SK-N-SH treated with all-trans-retinoic acid at 6 μM for 48 hours (cell line): Measurements from ENCODE around the gene NIPSNAP3A.

Source experiments
- ATAC-seq: fragments of 200-7000 bp; cut with Tn5 transposase; 3 replicates; pipeline ENCODE4 v1.9.1; 2020; ENCODE audit warnings: mild to moderate bottlenecking, moderate library complexity
- ARNTL ChIP-seq: fragments of 450-650 bp; formaldehyde crosslinking; IDR thresholded peaks from 2 replicates; pipeline ENCODE4 v1.5.0; 2020; ENCODE audit warnings: low read depth, mild to moderate bottlenecking, moderate library complexity, borderline replicate concordance
- BACH2 ChIP-seq: fragments of 250-450 bp; sonication (Bioruptor Pico); IDR thresholded peaks from 2 replicates; pipeline ENCODE4 v1.9.0; 2021; ENCODE audit warnings: mild to moderate bottlenecking, borderline replicate concordance
- CSDC2 ChIP-seq: fragments of 250-450 bp; sonication (Bioruptor Pico); IDR thresholded peaks from 2 replicates; pipeline ENCODE4 v1.5.0; 2020; ENCODE audit warnings: mild to moderate bottlenecking, moderate library complexity
- ESRRG ChIP-seq: fragments of 250-450 bp; sonication (Bioruptor Pico); IDR thresholded peaks from 2 replicates; pipeline ENCODE4 v1.6.1; 2021; ENCODE audit warnings: mild to moderate bottlenecking
- GLIS3 ChIP-seq: fragments of 250-450 bp; sonication (Bioruptor Pico); IDR thresholded peaks from 2 replicates; pipeline ENCODE4 v1.5.0; 2020; ENCODE audit warnings: mild to moderate bottlenecking, moderate library complexity
- ISL1 ChIP-seq: fragments of 250-450 bp; sonication (Bioruptor Pico); IDR thresholded peaks from 2 replicates; pipeline ENCODE4 v2.1.2; 2022; ENCODE audit warnings: mild to moderate bottlenecking, moderate library complexity
- OSR1 ChIP-seq: fragments of 250-450 bp; sonication (Bioruptor Pico); IDR thresholded peaks from 2 replicates; pipeline ENCODE4 v1.8.0; 2022; ENCODE audit warnings: moderate library complexity, mild to moderate bottlenecking, inconsistent platforms
- PPARA ChIP-seq: fragments of 250-450 bp; sonication (Bioruptor Pico); IDR thresholded peaks from 2 replicates; pipeline ENCODE4 v1.5.0; 2020; ENCODE audit warnings: mild to moderate bottlenecking, borderline replicate concordance
- RARB ChIP-seq: fragments of 250-450 bp; sonication (Bioruptor Pico); IDR thresholded peaks from 2 replicates; pipeline ENCODE4 v1.8.0; 2021; ENCODE audit warnings: mild to moderate bottlenecking, moderate library complexity
- SNAI2 ChIP-seq: fragments of 250-450 bp; sonication (Bioruptor Pico); IDR thresholded peaks from 2 replicates; pipeline ENCODE4 v1.5.0; 2020; ENCODE audit warnings: mild to moderate bottlenecking, moderate library complexity
- TCF4 ChIP-seq: fragments of 250-450 bp; sonication (Bioruptor Pico); IDR thresholded peaks from 2 replicates; pipeline ENCODE4 v1.8.0; 2021; ENCODE audit warnings: mild to moderate bottlenecking, moderate library complexity, borderline replicate concordance
- TOX ChIP-seq: fragments of 250-450 bp; sonication (Bioruptor Pico); IDR thresholded peaks from 2 replicates; pipeline ENCODE4 v1.8.0; 2021; ENCODE audit warnings: mild to moderate bottlenecking, moderate library complexity, borderline replicate concordance
- ZC3H10 ChIP-seq: fragments of 250-450 bp; sonication (Bioruptor Pico); IDR thresholded peaks from 2 replicates; pipeline ENCODE4 v1.5.1; 2021; ENCODE audit warnings: mild to moderate bottlenecking, moderate library complexity
- ZFP3 ChIP-seq: fragments of 250-450 bp; sonication (Bioruptor Pico); IDR thresholded peaks from 2 replicates; pipeline ENCODE4 v1.5.0; 2020; ENCODE audit warnings: mild to moderate bottlenecking, moderate library complexity
- ZFP30 ChIP-seq: fragments of 450-650 bp; formaldehyde crosslinking; IDR thresholded peaks from 2 replicates; pipeline ENCODE4 v1.5.0; 2022; ENCODE audit warnings: mild to moderate bottlenecking, moderate library complexity
- ZNF565 ChIP-seq: fragments of 450-650 bp; formaldehyde crosslinking; conservative IDR thresholded peaks from 2 replicates; pipeline ENCODE4 v1.5.0; 2020; ENCODE audit warnings: low read depth, mild to moderate bottlenecking, moderate library complexity
- ZNF70 ChIP-seq: fragments of 450-650 bp; formaldehyde crosslinking; IDR thresholded peaks from 2 replicates; pipeline ENCODE4 v1.5.0; 2020; ENCODE audit warnings: mild to moderate bottlenecking, moderate library complexity
- ZNF8 ChIP-seq: fragments of 450-650 bp; formaldehyde crosslinking; IDR thresholded peaks from 2 replicates; pipeline ENCODE4 v1.5.0; 2020; ENCODE audit warnings: mild to moderate bottlenecking, moderate library complexity
- TF ChIP-seq, protein P1 (sequence below): fragments of 250-450 bp; sonication (Bioruptor Pico); IDR thresholded peaks from 2 replicates; pipeline ENCODE4 v1.5.1; 2021; ENCODE audit warnings: mild to moderate bottlenecking, moderate library complexity
- TF ChIP-seq, protein P2 (sequence below): fragments of 250-450 bp; sonication (Bioruptor Pico); IDR thresholded peaks from 2 replicates; pipeline ENCODE4 v1.5.0; 2020; ENCODE audit warnings: mild to moderate bottlenecking, moderate library complexity
- TF ChIP-seq, protein P3 (sequence below): fragments of 250-450 bp; sonication (Bioruptor Pico); IDR thresholded peaks from 2 replicates; pipeline ENCODE4 v1.5.1; 2020; ENCODE audit warnings: low read depth, mild to moderate bottlenecking, moderate library complexity
- TF ChIP-seq, protein P4 (sequence below): fragments of 250-450 bp; sonication (Bioruptor Pico); IDR thresholded peaks from 2 replicates; pipeline ENCODE4 v1.8.0; 2021; ENCODE audit warnings: low read depth, mild to moderate bottlenecking, moderate library complexity, borderline replicate concordance
- TF ChIP-seq, protein P5 (sequence below): fragments of 250-450 bp; sonication (Bioruptor Pico); IDR thresholded peaks from 2 replicates; pipeline ENCODE4 v1.8.0; 2020; ENCODE audit warnings: mild to moderate bottlenecking, moderate library complexity, borderline replicate concordance

The NIPSNAP3A gene

DNA sequence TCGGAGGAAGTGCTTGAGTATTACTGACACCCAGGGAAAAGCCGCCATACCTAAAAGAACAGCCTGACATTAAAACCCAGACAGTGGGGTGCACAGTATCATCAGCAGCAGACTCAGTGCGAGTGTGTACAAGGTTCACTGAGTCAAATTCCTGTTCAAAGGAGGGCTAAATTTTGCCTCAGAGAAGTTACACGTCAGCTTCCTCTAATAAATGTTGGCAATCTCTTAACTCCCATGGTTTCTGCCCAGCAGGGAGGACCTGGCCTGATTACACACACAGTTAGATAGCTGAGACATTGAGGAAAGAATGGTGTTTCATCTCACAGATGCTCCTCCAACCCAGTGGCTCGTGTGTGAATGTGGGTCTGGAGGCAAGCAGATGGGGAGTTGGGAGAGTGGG is 54.6 kb downstream of the NIPSNAP3A start:
- TF ChIP-seq TCF4 (CRISPR knock-in tag) (no peak), ZNF8 (CRISPR knock-in tag) (no peak), CSDC2 (CRISPR knock-in tag) (no peak), ARNTL (no peak), ZNF565 (CRISPR knock-in tag) (no peak), PPARA (no peak), ISL1 (CRISPR knock-in tag) (no peak), ZNF70 (CRISPR knock-in tag) (no peak), ZFP30 (CRISPR knock-in tag) (no peak), BACH2 (CRISPR knock-in tag) (no peak), OSR1 (CRISPR knock-in tag) (no peak), SNAI2 (CRISPR knock-in tag) (no peak), ZC3H10 (CRISPR knock-in tag) (no peak)
- TF ChIP-seq, protein P1, sequence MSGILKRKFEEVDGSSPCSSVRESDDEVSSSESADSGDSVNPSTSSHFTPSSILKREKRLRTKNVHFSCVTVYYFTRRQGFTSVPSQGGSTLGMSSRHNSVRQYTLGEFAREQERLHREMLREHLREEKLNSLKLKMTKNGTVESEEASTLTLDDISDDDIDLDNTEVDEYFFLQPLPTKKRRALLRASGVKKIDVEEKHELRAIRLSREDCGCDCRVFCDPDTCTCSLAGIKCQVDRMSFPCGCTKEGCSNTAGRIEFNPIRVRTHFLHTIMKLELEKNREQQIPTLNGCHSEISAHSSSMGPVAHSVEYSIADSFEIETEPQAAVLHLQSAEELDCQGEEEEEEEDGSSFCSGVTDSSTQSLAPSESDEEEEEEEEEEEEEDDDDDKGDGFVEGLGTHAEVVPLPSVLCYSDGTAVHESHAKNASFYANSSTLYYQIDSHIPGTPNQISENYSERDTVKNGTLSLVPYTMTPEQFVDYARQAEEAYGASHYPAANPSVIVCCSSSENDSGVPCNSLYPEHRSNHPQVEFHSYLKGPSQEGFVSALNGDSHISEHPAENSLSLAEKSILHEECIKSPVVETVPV (CRISPR knock-in tag) = no peak
- TF ChIP-seq, protein P2, sequence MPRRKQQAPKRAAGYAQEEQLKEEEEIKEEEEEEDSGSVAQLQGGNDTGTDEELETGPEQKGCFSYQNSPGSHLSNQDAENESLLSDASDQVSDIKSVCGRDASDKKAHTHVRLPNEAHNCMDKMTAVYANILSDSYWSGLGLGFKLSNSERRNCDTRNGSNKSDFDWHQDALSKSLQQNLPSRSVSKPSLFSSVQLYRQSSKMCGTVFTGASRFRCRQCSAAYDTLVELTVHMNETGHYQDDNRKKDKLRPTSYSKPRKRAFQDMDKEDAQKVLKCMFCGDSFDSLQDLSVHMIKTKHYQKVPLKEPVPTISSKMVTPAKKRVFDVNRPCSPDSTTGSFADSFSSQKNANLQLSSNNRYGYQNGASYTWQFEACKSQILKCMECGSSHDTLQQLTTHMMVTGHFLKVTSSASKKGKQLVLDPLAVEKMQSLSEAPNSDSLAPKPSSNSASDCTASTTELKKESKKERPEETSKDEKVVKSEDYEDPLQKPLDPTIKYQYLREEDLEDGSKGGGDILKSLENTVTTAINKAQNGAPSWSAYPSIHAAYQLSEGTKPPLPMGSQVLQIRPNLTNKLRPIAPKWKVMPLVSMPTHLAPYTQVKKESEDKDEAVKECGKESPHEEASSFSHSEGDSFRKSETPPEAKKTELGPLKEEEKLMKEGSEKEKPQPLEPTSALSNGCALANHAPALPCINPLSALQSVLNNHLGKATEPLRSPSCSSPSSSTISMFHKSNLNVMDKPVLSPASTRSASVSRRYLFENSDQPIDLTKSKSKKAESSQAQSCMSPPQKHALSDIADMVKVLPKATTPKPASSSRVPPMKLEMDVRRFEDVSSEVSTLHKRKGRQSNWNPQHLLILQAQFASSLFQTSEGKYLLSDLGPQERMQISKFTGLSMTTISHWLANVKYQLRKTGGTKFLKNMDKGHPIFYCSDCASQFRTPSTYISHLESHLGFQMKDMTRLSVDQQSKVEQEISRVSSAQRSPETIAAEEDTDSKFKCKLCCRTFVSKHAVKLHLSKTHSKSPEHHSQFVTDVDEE (CRISPR knock-in tag) = no peak
- TF ChIP-seq, protein P3, sequence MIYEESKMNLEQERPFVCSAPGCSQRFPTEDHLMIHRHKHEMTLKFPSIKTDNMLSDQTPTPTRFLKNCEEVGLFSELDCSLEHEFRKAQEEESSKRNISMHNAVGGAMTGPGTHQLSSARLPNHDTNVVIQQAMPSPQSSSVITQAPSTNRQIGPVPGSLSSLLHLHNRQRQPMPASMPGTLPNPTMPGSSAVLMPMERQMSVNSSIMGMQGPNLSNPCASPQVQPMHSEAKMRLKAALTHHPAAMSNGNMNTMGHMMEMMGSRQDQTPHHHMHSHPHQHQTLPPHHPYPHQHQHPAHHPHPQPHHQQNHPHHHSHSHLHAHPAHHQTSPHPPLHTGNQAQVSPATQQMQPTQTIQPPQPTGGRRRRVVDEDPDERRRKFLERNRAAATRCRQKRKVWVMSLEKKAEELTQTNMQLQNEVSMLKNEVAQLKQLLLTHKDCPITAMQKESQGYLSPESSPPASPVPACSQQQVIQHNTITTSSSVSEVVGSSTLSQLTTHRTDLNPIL = no peak
- ATAC-seq = no peak

DNA sequence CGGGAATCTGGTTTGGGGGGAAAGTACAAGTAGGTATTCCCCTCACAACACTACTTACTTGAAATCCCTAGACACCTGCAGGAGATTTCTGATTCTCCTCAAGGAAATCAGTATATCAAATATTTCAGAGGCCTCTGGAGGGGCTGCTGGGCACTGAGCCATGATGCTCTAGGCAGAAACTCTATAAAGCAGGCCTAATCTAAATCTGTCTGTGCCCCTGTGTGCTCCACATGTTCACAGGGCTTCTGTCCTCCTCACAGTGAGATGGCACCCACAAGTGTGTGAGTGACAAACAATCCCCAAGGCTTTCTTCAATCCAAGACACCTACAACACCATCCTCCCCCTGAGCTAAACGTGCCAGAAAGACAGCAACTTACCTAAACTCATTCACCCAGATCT is 55.4 kb downstream of the NIPSNAP3A start:
- ATAC-seq = no peak
- TF ChIP-seq CSDC2 (CRISPR knock-in tag) = no peak
- TF ChIP-seq GLIS3 (CRISPR knock-in tag) = no peak
- no peak for TF ChIP-seq RARB (CRISPR knock-in tag)
- TF ChIP-seq, all 23 proteins: peak for 0

DNA sequence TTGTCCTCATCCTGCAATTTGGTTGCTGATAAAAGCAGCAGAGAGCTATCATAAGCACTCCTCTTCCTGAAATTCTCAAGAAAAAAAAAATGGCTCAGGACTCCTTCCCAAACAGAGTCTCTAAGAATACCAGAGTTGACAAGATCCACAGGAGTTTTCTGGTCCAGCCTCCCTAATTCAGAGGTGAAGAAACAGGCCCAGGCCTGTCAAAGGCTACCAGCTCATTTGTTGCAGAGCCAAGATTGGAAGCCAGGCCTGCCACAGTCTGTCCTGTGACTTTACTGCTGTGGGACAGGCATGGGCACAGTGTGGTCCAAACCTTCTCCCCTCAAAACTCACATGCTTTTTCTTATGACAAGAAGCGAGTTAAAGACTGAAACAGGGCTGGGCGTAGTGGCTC is 58.0 kb downstream of the NIPSNAP3A start:
- TF ChIP-seq RARB (CRISPR knock-in tag) = no peak
- no peak for TF ChIP-seq TCF4 (CRISPR knock-in tag)
- no peak for TF ChIP-seq ZFP30 (CRISPR knock-in tag)
- no peak for TF ChIP-seq ESRRG (CRISPR knock-in tag)
- TF ChIP-seq, protein P2 (CRISPR knock-in tag) = no peak
- TF ChIP-seq, protein P4, sequence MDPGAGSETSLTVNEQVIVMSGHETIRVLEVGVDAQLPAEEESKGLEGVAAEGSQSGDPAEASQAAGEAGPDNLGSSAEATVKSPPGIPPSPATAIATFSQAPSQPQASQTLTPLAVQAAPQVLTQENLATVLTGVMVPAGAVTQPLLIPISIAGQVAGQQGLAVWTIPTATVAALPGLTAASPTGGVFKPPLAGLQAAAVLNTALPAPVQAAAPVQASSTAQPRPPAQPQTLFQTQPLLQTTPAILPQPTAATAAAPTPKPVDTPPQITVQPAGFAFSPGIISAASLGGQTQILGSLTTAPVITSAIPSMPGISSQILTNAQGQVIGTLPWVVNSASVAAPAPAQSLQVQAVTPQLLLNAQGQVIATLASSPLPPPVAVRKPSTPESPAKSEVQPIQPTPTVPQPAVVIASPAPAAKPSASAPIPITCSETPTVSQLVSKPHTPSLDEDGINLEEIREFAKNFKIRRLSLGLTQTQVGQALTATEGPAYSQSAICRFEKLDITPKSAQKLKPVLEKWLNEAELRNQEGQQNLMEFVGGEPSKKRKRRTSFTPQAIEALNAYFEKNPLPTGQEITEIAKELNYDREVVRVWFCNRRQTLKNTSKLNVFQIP (CRISPR knock-in tag) = no peak
- TF ChIP-seq, protein P1 (CRISPR knock-in tag) = no peak
- TF ChIP-seq ZFP3 (CRISPR knock-in tag) = no peak
- TF ChIP-seq, protein P5, sequence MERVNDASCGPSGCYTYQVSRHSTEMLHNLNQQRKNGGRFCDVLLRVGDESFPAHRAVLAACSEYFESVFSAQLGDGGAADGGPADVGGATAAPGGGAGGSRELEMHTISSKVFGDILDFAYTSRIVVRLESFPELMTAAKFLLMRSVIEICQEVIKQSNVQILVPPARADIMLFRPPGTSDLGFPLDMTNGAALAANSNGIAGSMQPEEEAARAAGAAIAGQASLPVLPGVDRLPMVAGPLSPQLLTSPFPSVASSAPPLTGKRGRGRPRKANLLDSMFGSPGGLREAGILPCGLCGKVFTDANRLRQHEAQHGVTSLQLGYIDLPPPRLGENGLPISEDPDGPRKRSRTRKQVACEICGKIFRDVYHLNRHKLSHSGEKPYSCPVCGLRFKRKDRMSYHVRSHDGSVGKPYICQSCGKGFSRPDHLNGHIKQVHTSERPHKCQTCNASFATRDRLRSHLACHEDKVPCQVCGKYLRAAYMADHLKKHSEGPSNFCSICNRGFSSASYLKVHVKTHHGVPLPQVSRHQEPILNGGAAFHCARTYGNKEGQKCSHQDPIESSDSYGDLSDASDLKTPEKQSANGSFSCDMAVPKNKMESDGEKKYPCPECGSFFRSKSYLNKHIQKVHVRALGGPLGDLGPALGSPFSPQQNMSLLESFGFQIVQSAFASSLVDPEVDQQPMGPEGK (CRISPR knock-in tag) = no peak
- no peak for TF ChIP-seq PPARA
- TF ChIP-seq TOX = no peak
- no peak for ATAC-seq
